Endothelial cell of umbilical vein (primary cell): ENCODE measurements around the gene ARHGEF10L. TPM values are rescaled to one million over a fixed set of nuclear protein-coding genes. Genes with fewer than 3 reads are reported as not detected.
A peak's percentile ranks its signal among the peaks of the same experiment; 100 is the strongest.

Experiments
- BruUV-seq: library from RNA; stranded (reverse); fragments of 400-500 nt; replicated peaks from 2 replicates; lab custom pipeline; 2021; lab: Mats Ljungman, UMichigan
- CTCF ChIA-PET: fragments of 300-600, 350-600 bp; sonication (Branson Sonifier 250); formaldehyde crosslinking; loops from one replicate; lab custom pipeline; 2021; ENCODE audit warnings: antibody characterized with exemption, inconsistent platforms; lab: Charles Lee
- POLR2A ChIA-PET: fragments of 300-600, 350-600 bp; sonication (Branson Sonifier 250); formaldehyde crosslinking; loops from one replicate; lab custom pipeline; 2021; ENCODE audit warnings: antibody characterized with exemption, inconsistent platforms; lab: Charles Lee
- DNase-seq: peaks from one replicate; pipeline ENCODE4 v3.0.0-alpha.2; 2011; ENCODE audit warnings: low read depth, low spot score
- FAIRE-seq: peaks from 2 replicates; lab custom pipeline; 2011; peaks lifted over from hg19 to GRCh38; lab: Jason Lieb, UNC
- H2AFZ ChIP-seq: 2 replicates; pipeline ENCODE4 v1.6.0; 2012; ENCODE audit warnings: low read depth, low read length, control low read depth, inconsistent platforms
- H3K27ac ChIP-seq: 2 replicates; pipeline ENCODE4 v1.5.1; 2011; ENCODE audit warnings: low read depth, mild to moderate bottlenecking, control low read depth, low read length, moderate library complexity; ENCODE audit not compliant: insufficient read depth
- H3K27me3 ChIP-seq, 2 experiments: 2 replicates each; pipeline versions ENCODE4 v1.6.0 to v1.6.1; 2011; ENCODE audit warnings: low read length in 2 of 2, mixed read lengths in 1 of 2; ENCODE audit not compliant: control insufficient read depth in 2 of 2, insufficient read depth in 2 of 2
- H3K36me3 ChIP-seq, 2 experiments: 2 replicates in 1 of 2; 3 replicates in 1 of 2; pipeline ENCODE4 v1.5.1; 2011; ENCODE audit warnings: low read length in 2 of 2, mild to moderate bottlenecking in 1 of 2, moderate library complexity in 1 of 2; ENCODE audit not compliant: control insufficient read depth in 2 of 2, insufficient read depth in 2 of 2; ENCODE audit errors: extremely low read depth in 1 of 2
- H3K4me1 ChIP-seq: 3 replicates; pipeline ENCODE4 v1.5.1; 2011; ENCODE audit warnings: mild to moderate bottlenecking, low read length; ENCODE audit not compliant: control insufficient read depth, insufficient read depth; ENCODE audit errors: extremely low read depth
- H3K4me2 ChIP-seq: 2 replicates; pipeline ENCODE4 v1.6.1; 2011; ENCODE audit warnings: low read length, control low read depth, mixed read lengths; ENCODE audit not compliant: insufficient read depth
- H3K4me3 ChIP-seq, 3 experiments: fragments of 200-600 bp in 1 of 3; sonication (generic), shearing (Covaris generic) in 1 of 3; replicated peaks in 1 of 3; 2 replicates each; pipeline ENCODE4 v1.5.1; 2011 to 2016; ENCODE audit warnings: control low read depth in 3 of 3, low read length in 3 of 3, mild to moderate bottlenecking in 2 of 3, inconsistent platforms in 1 of 3, low read depth in 1 of 3, moderate library complexity in 1 of 3; ENCODE audit not compliant: insufficient read depth in 1 of 3
- H3K79me2 ChIP-seq: 2 replicates; pipeline ENCODE4 v1.6.0; 2012; ENCODE audit warnings: low read length, inconsistent platforms; ENCODE audit not compliant: control insufficient read depth, insufficient read depth
- H3K9ac ChIP-seq: replicated peaks from 2 replicates; pipeline ENCODE3; 2011; ENCODE audit warnings: low read length, control low read depth; ENCODE audit not compliant: insufficient read depth; ENCODE audit errors: extremely low read depth
- H3K9me1 ChIP-seq: replicated peaks from 3 replicates; pipeline ENCODE4 v1.6.0; 2011; ENCODE audit warnings: mild to moderate bottlenecking, low read length; ENCODE audit not compliant: control insufficient read depth, insufficient read depth; ENCODE audit errors: extremely low read depth
- H3K9me3 ChIP-seq: replicated peaks from 2 replicates; pipeline ENCODE4 v1.5.1; 2012; ENCODE audit warnings: low read length, inconsistent platforms; ENCODE audit not compliant: control insufficient read depth, insufficient read depth
- H4K20me1 ChIP-seq: replicated peaks from 2 replicates; pipeline ENCODE3; 2011; ENCODE audit warnings: mild to moderate bottlenecking, low read length; ENCODE audit not compliant: control insufficient read depth, insufficient read depth; ENCODE audit errors: extremely low read depth
- CTCF ChIP-seq, 2 donors: IDR thresholded peaks; 1 replicate in 1 of 2; 2 replicates in 1 of 2; pipeline ENCODE4 v1.5.1; 2011; ENCODE audit warnings: low read length in 2 of 2, mild to moderate bottlenecking in 2 of 2, moderate library complexity in 2 of 2, control low read depth in 1 of 2, inconsistent platforms in 1 of 2, low read depth in 1 of 2; ENCODE audit not compliant: insufficient read depth in 1 of 2; ENCODE audit errors: extremely low read depth in 1 of 2
- EZH2 ChIP-seq: IDR thresholded peaks from 2 replicates; pipeline ENCODE4 v1.6.1; 2012; ENCODE audit warnings: borderline replicate concordance, low read depth, mild to moderate bottlenecking, moderate library complexity, low read length, inconsistent platforms; ENCODE audit not compliant: severe bottlenecking
- FOS ChIP-seq: IDR thresholded peaks from 2 replicates; pipeline ENCODE4 v1.6.1; 2011; ENCODE audit warnings: mild to moderate bottlenecking, low read length, moderate library complexity, borderline replicate concordance; ENCODE audit not compliant: insufficient read depth
- MAX ChIP-seq: IDR thresholded peaks from 2 replicates; pipeline ENCODE4 v1.6.1; 2011; ENCODE audit not compliant: insufficient read depth, insufficient read length
- dilution Hi-C: fragments of 300-500 bp; cut with MboI; formaldehyde crosslinking; loops from one replicate; pipeline ENCODE4 v1.15.0; 2019; ENCODE audit warnings: low sequenced_read_pairs; ENCODE audit not compliant: extremely low pct_ligation_motif_present
- intact Hi-C: fragments of 100-400 bp; cut with micrococcal nuclease; formaldehyde crosslinking; loops from one replicate; pipeline ENCODE4 v1.10.0; 2022
- polyA plus RNA-seq, 4 experiments: library from polyadenylated mRNA; depleted of rRNA in 3 of 4; stranded (reverse) in 3 of 4; unstranded in 1 of 4; fragments of >200 nt; gene quantifications; 2 replicates each; pipeline versions ENCODE4 v1.2.1 to v1.2.3, GENCODE V29; 2011 to 2012; ENCODE audit warnings: missing spikeins in 1 of 4
- total RNA-seq: library from RNA; stranded (reverse); gene quantifications from 2 replicates; pipeline ENCODE4 v1.2.3, GENCODE V29; 2021

The ARHGEF10L gene
- total and polyA plus RNA-seq, 2 donors (not counting 3 experiments of a cell fraction or from before 2014, with no cell fraction given): 1.9 to 5.2 TPM

- TF ChIP-seq CTCF (IDR thresholded peaks at IDR 0.05; ENCODE audit: extremely low read depth in 1 of 2, insufficient read depth in 1 of 2, low read depth in 1 of 2, low read length in 2 of 2) (peak in 1 of 2 donors; percentile 17), EZH2 (no peak), MAX (no peak), FOS (no peak)
- Histone ChIP-seq H3K9ac (no peak overlapping the region), H3K9me1 (no peaks in the 10 kb centered on the region), H3K27me3 (no peaks in the 10 kb centered on the region), H4K20me1 (no peaks in the 10 kb centered on the region), H3K4me3 (no peak overlapping the region), H3K4me2 (no peak overlapping the region), H3K79me2 (no peaks in the 10 kb centered on the region), H3K36me3 (no peaks in the 10 kb centered on the region), H3K4me1 (no peaks in the 10 kb centered on the region), H3K27ac (no peak overlapping the region), H2AFZ (no peak overlapping the region), H3K9me3 (no peaks in the 10 kb centered on the region)
- dilution Hi-C loops (no loop called here), intact Hi-C loops (loop anchor here (1.0 kb wide), 1 partner anchor 135 kb away; no protein-coding TSS in a partner anchor)
- POLR2A ChIA-PET: no interaction called here
- FAIRE-seq (no peak), DNase-seq (no peak)
- BruUV-seq: no TSS peak
- CTCF ChIA-PET: no interaction called here
These were observed 90.0 kb downstream of the ARHGEF10L start for GRCh38 chr1:17629460-17629859.
